Globus pallidus (tissue), 1 donor: ENCODE results near the gene TMEM47.

ENCODE experiments used
- DNase-seq: peaks from one replicate; pipeline ENCODE4 v3.0.0-alpha.2; 2015; ENCODE audit warnings: low spot score

Gene TMEM47

GRCh38 chrX:34585561-34585960 is 71.5 kb downstream of the TMEM47 start:
- DNase-seq, result no peak

GRCh38 chrX:34584781-34585180 is 72.3 kb downstream of the TMEM47 start:
- no peak for DNase-seq

DNA sequence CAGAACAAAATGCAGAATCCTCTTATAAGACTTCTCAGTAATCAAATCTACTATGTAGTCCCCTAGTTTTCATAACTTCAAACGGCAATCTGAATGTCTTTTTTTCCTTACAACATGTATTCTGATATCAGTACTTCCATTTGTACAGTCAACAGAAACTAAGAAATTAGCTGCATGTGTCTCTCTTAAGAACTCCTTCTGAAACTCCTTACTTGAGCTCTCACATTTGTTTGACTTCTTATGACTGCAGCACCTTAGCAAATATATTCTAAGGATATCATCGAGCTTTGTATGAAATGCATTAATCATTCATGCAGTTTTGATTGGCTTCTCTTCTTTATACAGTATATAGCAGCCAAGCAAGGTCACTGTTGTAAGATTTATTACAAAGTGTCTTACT is 77.0 kb downstream of the TMEM47 start:
- no peak for DNase-seq

GRCh38 chrX:34578237-34578636 is 78.8 kb downstream of the TMEM47 start:
- DNase-seq, result peak; percentile 31
